Naive B cell (primary cell): ENCODE measurements around the gene PRKAR1A. TPM values are rescaled to one million over a fixed set of nuclear protein-coding genes. Genes with fewer than 3 reads are reported as not detected.
"Not testable (repeated sequence)": the region's sequence is repeated elsewhere in the genome, so short reads cannot be mapped to it uniquely, and the experiment has no call there.

ENCODE experiments used
- ATAC-seq, 2 donors: fragments of 150-1000 bp; cut with Tn5 transposase; 2 replicates each; pipeline ENCODE4 v1.10.0; 2021; ENCODE audit warnings: low read depth in 2 of 2, mild to moderate bottlenecking in 2 of 2, moderate library complexity in 2 of 2
- DNase-seq: peaks from one replicate; pipeline ENCODE4 v3.0.0; 2022
- H3K27ac Mint-ChIP-seq, 6 donors: one replicate each; pipeline ENCODE4 v1.8.0; 2020 to 2022; ENCODE audit warnings: mild to moderate bottlenecking in 6 of 6, mixed read lengths in 6 of 6, moderate library complexity in 5 of 6, inconsistent platforms in 2 of 6
- H3K27me3 Mint-ChIP-seq, 3 donors: one replicate each; pipeline ENCODE4 v1.8.0; 2021 to 2022; ENCODE audit warnings: mixed read lengths in 3 of 3, mild to moderate bottlenecking in 1 of 3
- H3K36me3 Mint-ChIP-seq, 2 donors: one replicate each; pipeline ENCODE4 v1.8.0; 2020 to 2022; ENCODE audit warnings: mixed read lengths in 2 of 2, inconsistent platforms in 1 of 2, mild to moderate bottlenecking in 1 of 2
- H3K4me1 Mint-ChIP-seq, 3 donors: one replicate each; pipeline ENCODE4 v1.8.0; 2020 to 2022; ENCODE audit warnings: mixed read lengths in 3 of 3, inconsistent platforms in 1 of 3, mild to moderate bottlenecking in 1 of 3, moderate library complexity in 1 of 3
- H3K4me3 Mint-ChIP-seq, 8 donors: one replicate each; pipeline ENCODE4 v1.8.0; 2020 to 2022; ENCODE audit warnings: mild to moderate bottlenecking in 8 of 8, mixed read lengths in 8 of 8, moderate library complexity in 8 of 8, inconsistent platforms in 2 of 8
- H3K9me3 Mint-ChIP-seq, 7 donors: one replicate each; pipeline ENCODE4 v1.8.0; 2020 to 2022; ENCODE audit warnings: mixed read lengths in 7 of 7, mild to moderate bottlenecking in 5 of 7, inconsistent platforms in 2 of 7, moderate library complexity in 1 of 7
- polyA plus RNA-seq, 6 donors: library from polyadenylated mRNA; unstranded; fragments of 300-500 nt; fragmentation: Illumina TruSeq; gene quantifications; one replicate each; pipeline ENCODE4 v1.2.3, GENCODE V29; 2021; ENCODE audit warnings: low read depth in 6 of 6

The PRKAR1A gene
- polyA plus RNA-seq, 6 donors from 2014 or later, result 183 to 245 (median 212) TPM

- Mint-ChIP-seq H3K4me1 (no peaks in the 10 kb centered on the region), H3K9me3 (peaks cover 0 to 4% (median 0%) of the 10 kb centered on the region in 7 donors), H3K27me3 (peaks cover 2 to 20% (median 11%) of the 10 kb centered on the region in 3 donors), H3K27ac (no peak overlapping the region), H3K4me3 (no peak overlapping the region), H3K36me3 (no peaks in the 10 kb centered on the region)
- DNase-seq, result no peak
- ATAC-seq, result no peak
These were observed 67.1 kb downstream of the PRKAR1A start for GRCh38 chr17:68579194-68579927.

GRCh38 chr17:68580236-68580770, 68.1 kb downstream of the PRKAR1A start:
- no peaks in the 10 kb centered on the region for H3K36me3 Mint-ChIP-seq
- ATAC-seq (no peak), DNase-seq (no peak)
- peaks cover 0 to 4% (median 0%) of the 10 kb centered on the region in 7 donors for H3K9me3 Mint-ChIP-seq
- peaks cover 7 to 20% (median 11%) of the 10 kb centered on the region in 3 donors for H3K27me3 Mint-ChIP-seq
- no peaks in the 10 kb centered on the region for H3K4me1 Mint-ChIP-seq
- H3K27ac Mint-ChIP-seq, result no peak overlapping the region
- no peak overlapping the region for H3K4me3 Mint-ChIP-seq

GRCh38 chr17:68581863-68582645, 69.8 kb downstream of the PRKAR1A start:
- H3K36me3 Mint-ChIP-seq, result no peaks in the 10 kb centered on the region
- DNase-seq (no peak), ATAC-seq (no peak)
- peaks cover 11 to 16% (median 15%) of the 10 kb centered on the region in 3 donors for H3K27me3 Mint-ChIP-seq
- H3K4me1 Mint-ChIP-seq, result no peaks in the 10 kb centered on the region
- H3K9me3 Mint-ChIP-seq, result peaks cover 0 to 5% (median 3%) of the 10 kb centered on the region in 7 donors
- H3K4me3 Mint-ChIP-seq, result no peak overlapping the region
- H3K27ac Mint-ChIP-seq, result no peak overlapping the region

- Mint-ChIP-seq H3K9me3 (peaks cover 0 to 11% (median 4%) of the 10 kb centered on the region in 7 donors), H3K27me3 (peaks cover 11 to 15% (median 13%) of the 10 kb centered on the region in 3 donors), H3K27ac (peak overlapping the region in 1 of 6 donors; percentile 58)
- H3K4me1 Mint-ChIP-seq, H3K36me3 Mint-ChIP-seq, DNase-seq, ATAC-seq, H3K4me3 Mint-ChIP-seq: not testable (repeated sequence)
These were observed 70.6 kb downstream of the PRKAR1A start for GRCh38 chr17:68582867-68583266.

- Mint-ChIP-seq H3K4me3 (no peak overlapping the region), H3K4me1 (no peaks in the 10 kb centered on the region), H3K27ac (no peak overlapping the region), H3K27me3 (peaks cover 13 to 19% (median 19%) of the 10 kb centered on the region in 3 donors), H3K9me3 (peaks cover 0 to 27% (median 2%) of the 10 kb centered on the region in 7 donors), H3K36me3 (peaks cover 0 to 4% of the 10 kb centered on the region in 2 donors)
- no peak for ATAC-seq
- DNase-seq, result no peak
These were observed 72.5 kb downstream of the PRKAR1A start for GRCh38 chr17:68584581-68585303.

- no peak for ATAC-seq
- DNase-seq, result no peak
- no peak overlapping the region for H3K27ac Mint-ChIP-seq
- peak overlapping the region in 1 of 8 donors; percentile 60 for H3K4me3 Mint-ChIP-seq
- peaks cover 0 to 4% of the 10 kb centered on the region in 2 donors for H3K36me3 Mint-ChIP-seq
- H3K27me3 Mint-ChIP-seq, result peaks cover 16 to 19% (median 19%) of the 10 kb centered on the region in 3 donors
- H3K9me3 Mint-ChIP-seq, result peaks cover 0 to 27% (median 2%) of the 10 kb centered on the region in 7 donors
- no peaks in the 10 kb centered on the region for H3K4me1 Mint-ChIP-seq
These were observed 73.4 kb downstream of the PRKAR1A start for GRCh38 chr17:68585643-68586042.

GRCh38 chr17:68587026-68587425, 74.8 kb downstream of the PRKAR1A start:
- Mint-ChIP-seq H3K27me3 (peaks cover 16 to 27% (median 21%) of the 10 kb centered on the region in 3 donors), H3K4me3 (no peak overlapping the region), H3K27ac (no peak overlapping the region), H3K4me1 (no peaks in the 10 kb centered on the region), H3K9me3 (peaks cover 0 to 27% (median 2%) of the 10 kb centered on the region in 7 donors), H3K36me3 (peaks cover 0 to 4% of the 10 kb centered on the region in 2 donors)
- ATAC-seq (no peak), DNase-seq (no peak)

- ATAC-seq, result no peak
- Mint-ChIP-seq H3K27me3 (peaks cover 23 to 35% (median 24%) of the 10 kb centered on the region in 3 donors), H3K27ac (no peak overlapping the region), H3K36me3 (peaks cover 0 to 4% of the 10 kb centered on the region in 2 donors), H3K4me3 (no peak overlapping the region), H3K9me3 (peaks cover 0 to 27% (median 2%) of the 10 kb centered on the region in 7 donors), H3K4me1 (no peaks in the 10 kb centered on the region)
- no peak for DNase-seq
These were observed 75.6 kb downstream of the PRKAR1A start for GRCh38 chr17:68587847-68588246.

GRCh38 chr17:68588362-68588761, 76.1 kb downstream of the PRKAR1A start:
- H3K4me3 Mint-ChIP-seq, result no peak overlapping the region
- H3K36me3 Mint-ChIP-seq, result peaks cover 0 to 4% of the 10 kb centered on the region in 2 donors
- DNase-seq (no peak), ATAC-seq (no peak)
- no peak overlapping the region for H3K27ac Mint-ChIP-seq
- H3K27me3 Mint-ChIP-seq, result peaks cover 25 to 39% (median 28%) of the 10 kb centered on the region in 3 donors
- peaks cover 0 to 27% (median 2%) of the 10 kb centered on the region in 7 donors for H3K9me3 Mint-ChIP-seq
- H3K4me1 Mint-ChIP-seq, result no peaks in the 10 kb centered on the region

- Mint-ChIP-seq H3K4me3 (no peak overlapping the region), H3K36me3 (peaks cover 0 to 4% of the 10 kb centered on the region in 2 donors), H3K4me1 (no peaks in the 10 kb centered on the region), H3K27ac (no peak overlapping the region), H3K27me3 (peaks cover 29 to 39% (median 36%) of the 10 kb centered on the region in 3 donors), H3K9me3 (peaks cover 0 to 27% (median 5%) of the 10 kb centered on the region in 7 donors)
- ATAC-seq, result no peak
- DNase-seq, result no peak
These were observed 76.9 kb downstream of the PRKAR1A start for GRCh38 chr17:68589086-68589485.

- Mint-ChIP-seq H3K9me3 (peaks cover 0 to 22% (median 4%) of the 10 kb centered on the region in 7 donors), H3K36me3 (peaks cover 0 to 4% of the 10 kb centered on the region in 2 donors), H3K4me1 (no peaks in the 10 kb centered on the region), H3K27ac (no peak overlapping the region), H3K27me3 (peaks cover 42 to 60% (median 51%) of the 10 kb centered on the region in 3 donors), H3K4me3 (peak overlapping the region in 1 of 8 donors; percentile 60)
- DNase-seq (no peak), ATAC-seq (no peak)
These were observed 79.4 kb downstream of the PRKAR1A start for GRCh38 chr17:68591583-68591982.

- Mint-ChIP-seq H3K27me3 (peaks cover 47 to 64% (median 56%) of the 10 kb centered on the region in 3 donors), H3K4me1 (no peaks in the 10 kb centered on the region), H3K27ac (no peak overlapping the region), H3K9me3 (peaks cover 0 to 22% (median 4%) of the 10 kb centered on the region in 7 donors), H3K4me3 (no peak overlapping the region), H3K36me3 (peaks cover 0 to 4% of the 10 kb centered on the region in 2 donors)
- ATAC-seq (no peak), DNase-seq (no peak)
These were observed 79.8 kb downstream of the PRKAR1A start for GRCh38 chr17:68592009-68592408.
